Activated T-helper 1 cell treated with anti-CD3 and anti-CD28 coated beads, Interleukin-12 subunit alpha, Interleukin-12 subunit beta, Interleukin-2, Interleukin-4 antibody, amounts not matched to agents 30 ng/mL and 10 ng/mL and 1 ng/mL, durations not matched to agents 14 hours and 24 hours and 36 hours (primary cell): ENCODE measurements around the gene CD44. TPM values are rescaled to one million over a fixed set of nuclear protein-coding genes. Genes with fewer than 3 reads are reported as not detected.

Experiments
- DNase-seq: peaks from one replicate; pipeline ENCODE4 v3.0.0; 2021; ENCODE audit warnings: low spot score
- H3K27ac Mint-ChIP-seq: one replicate; pipeline ENCODE4 v1.8.0; 2021; ENCODE audit warnings: mild to moderate bottlenecking, mixed read lengths
- H3K27me3 Mint-ChIP-seq: one replicate; pipeline ENCODE4 v1.8.0; 2022; ENCODE audit warnings: mild to moderate bottlenecking, moderate library complexity, mixed read lengths; ENCODE audit not compliant: insufficient read depth
- H3K36me3 Mint-ChIP-seq: one replicate; pipeline ENCODE4 v1.8.0; 2021; ENCODE audit warnings: low read depth, mixed read lengths
- H3K4me1 Mint-ChIP-seq: one replicate; pipeline ENCODE4 v1.8.0; 2021; ENCODE audit warnings: low read depth, mixed read lengths
- H3K4me3 Mint-ChIP-seq: one replicate; pipeline ENCODE4 v1.8.0; 2021; ENCODE audit warnings: mild to moderate bottlenecking, moderate library complexity, mixed read lengths
- H3K9me3 Mint-ChIP-seq: one replicate; pipeline ENCODE4 v1.8.0; 2021; ENCODE audit warnings: mixed read lengths
- intact Hi-C: fragments of 100-400 bp; cut with micrococcal nuclease; formaldehyde crosslinking; loops from one replicate; pipeline ENCODE4 v1.15.1; 2024
- total RNA-seq: library from RNA; stranded (reverse); gene quantifications from 2 replicates; pipeline ENCODE4 v1.2.3, GENCODE V29; 2022

Gene CD44
- total RNA-seq, 1 donor from 2014 or later, result 547 TPM

DNA sequence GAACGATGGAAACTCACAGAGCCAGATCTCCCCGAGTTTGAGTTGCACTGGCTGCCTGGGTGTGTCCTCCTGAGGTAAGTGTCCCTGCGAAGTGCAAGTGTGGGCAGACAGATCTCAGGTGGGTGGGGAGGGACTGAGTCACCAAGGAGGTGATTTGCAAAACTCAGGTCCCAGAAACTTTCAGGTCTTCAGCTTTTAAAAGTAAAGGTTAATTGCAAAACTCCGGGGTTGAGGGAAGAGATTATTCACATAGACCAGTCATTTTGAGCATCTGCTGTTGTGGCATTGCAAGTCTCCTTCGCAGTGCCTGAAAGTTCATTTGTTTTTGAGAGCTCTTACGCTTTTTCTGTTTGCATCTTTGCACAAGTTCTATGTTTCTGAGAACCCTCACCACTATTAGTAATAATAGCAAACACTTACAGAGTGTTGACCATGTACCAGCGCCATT lies 7.1 kb downstream of the CD44 start:
- H3K27ac Mint-ChIP-seq, result peak overlapping the region; percentile 93
- peaks cover 88% of the 10 kb centered on the region for H3K36me3 Mint-ChIP-seq
- no peaks in the 10 kb centered on the region for H3K27me3 Mint-ChIP-seq
- H3K4me3 Mint-ChIP-seq, result peak overlapping the region; percentile 97
- peak; percentile 63 for DNase-seq
- intact Hi-C loops, result loop anchor here (1.0 to 10.0 kb wide), 11 partner anchors 20 to 1279 kb away; no protein-coding TSS in a partner anchor
- H3K9me3 Mint-ChIP-seq, result no peaks in the 10 kb centered on the region
- H3K4me1 Mint-ChIP-seq, result peaks cover 97% of the 10 kb centered on the region

DNA sequence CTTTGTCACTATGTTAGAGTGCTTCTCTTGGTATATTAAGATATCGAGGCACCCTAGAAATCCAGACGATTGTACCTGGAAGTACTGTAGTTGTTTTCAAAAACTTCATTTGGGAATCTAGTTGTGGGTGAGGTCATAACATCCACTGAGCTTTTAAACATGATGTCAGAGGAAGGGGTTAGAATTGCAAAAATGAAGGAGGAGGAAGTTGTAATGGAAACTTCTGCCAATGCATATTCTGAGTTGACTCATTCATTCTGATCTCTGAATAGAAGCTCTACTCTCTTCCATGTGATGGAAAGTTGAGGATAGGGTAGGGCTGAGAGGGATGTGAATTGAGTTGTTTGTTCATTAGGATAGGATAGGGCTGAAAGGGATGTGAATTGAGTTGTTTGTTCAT lies 7.7 kb downstream of the CD44 start:
- H3K4me3 Mint-ChIP-seq, result peak overlapping the region; percentile 97
- H3K4me1 Mint-ChIP-seq, result peaks cover 97% of the 10 kb centered on the region
- H3K9me3 Mint-ChIP-seq, result no peaks in the 10 kb centered on the region
- intact Hi-C loops, result loop anchor here (1.0 to 10.0 kb wide), 12 partner anchors 20 to 1278 kb away; no protein-coding TSS in a partner anchor
- H3K27ac Mint-ChIP-seq, result peak overlapping the region; percentile 93
- no peaks in the 10 kb centered on the region for H3K27me3 Mint-ChIP-seq
- DNase-seq, result no peak
- H3K36me3 Mint-ChIP-seq, result peaks cover 89% of the 10 kb centered on the region

GRCh38 chr11:35147235-35147634 lies 8.3 kb downstream of the CD44 start:
- Mint-ChIP-seq H3K36me3 (peaks cover 88% of the 10 kb centered on the region), H3K4me3 (peak overlapping the region; percentile 97), H3K27me3 (no peaks in the 10 kb centered on the region), H3K27ac (peak overlapping the region; percentile 93), H3K4me1 (peaks cover 97% of the 10 kb centered on the region), H3K9me3 (no peaks in the 10 kb centered on the region)
- DNase-seq, result no peak
- intact Hi-C loops, result loop anchor here (1.0 to 10.0 kb wide), 3 partner anchors 67 to 1278 kb away; no protein-coding TSS in a partner anchor

DNA sequence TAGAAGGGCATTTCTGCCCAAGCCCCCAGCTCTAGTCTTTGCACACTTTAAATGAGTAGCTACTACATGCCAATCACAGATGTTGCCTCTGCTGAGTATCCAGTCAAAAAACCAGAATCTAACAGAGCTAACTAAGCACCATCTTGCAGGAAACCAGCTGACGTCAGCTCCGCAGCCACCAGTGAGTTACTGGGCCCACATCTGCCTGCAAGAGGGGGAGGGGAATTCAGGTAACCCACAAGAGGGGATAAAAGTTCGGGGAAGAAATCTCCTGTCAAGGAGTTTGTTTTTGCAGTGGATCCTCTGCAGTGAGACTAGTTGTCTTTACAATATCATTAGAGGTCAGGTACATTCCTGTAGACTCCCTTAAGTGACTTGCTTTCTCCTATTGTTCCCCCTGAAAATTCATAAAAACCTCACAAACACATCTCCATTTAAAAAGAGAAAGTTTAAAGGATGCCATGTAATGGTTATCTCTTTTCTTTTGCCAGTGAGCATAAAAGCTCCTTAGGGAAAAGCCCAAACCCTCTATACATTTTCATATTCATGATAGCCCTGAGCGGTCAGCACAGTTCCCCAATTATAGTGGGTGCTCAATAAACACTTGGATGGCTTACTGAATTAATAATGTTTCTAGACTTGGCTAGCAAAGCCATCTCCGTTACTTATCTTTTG lies 9.3 kb downstream of the CD44 start:
- Mint-ChIP-seq H3K36me3 (peaks cover 92% of the 10 kb centered on the region), H3K4me1 (peaks cover 98% of the 10 kb centered on the region), H3K27ac (peak overlapping the region; percentile 81), H3K4me3 (peak overlapping the region; percentile 70), H3K27me3 (no peaks in the 10 kb centered on the region), H3K9me3 (no peaks in the 10 kb centered on the region)
- DNase-seq, result no peak
- intact Hi-C loops, result loop anchor here (10.0 kb wide), 2 partner anchors 903 to 1277 kb away; no protein-coding TSS in a partner anchor

DNA sequence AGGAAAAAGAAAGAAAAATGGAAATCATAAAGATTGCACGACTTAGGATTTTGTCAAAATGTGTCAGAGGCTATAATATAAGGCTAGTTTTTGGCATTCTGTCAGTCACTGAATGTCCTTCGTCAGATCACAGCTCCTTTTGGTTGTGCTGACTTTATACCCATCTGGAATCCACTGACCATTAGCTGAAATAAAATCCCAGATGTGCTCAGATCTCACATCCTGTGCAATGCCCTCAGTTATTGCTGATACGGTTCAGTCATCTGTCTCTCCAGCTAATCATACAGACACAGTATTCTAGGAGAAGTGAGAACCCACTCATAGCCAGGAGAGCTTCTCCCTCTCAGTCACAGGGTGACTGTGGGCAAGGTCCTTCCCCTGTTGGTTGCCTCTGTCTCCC lies 11.5 kb downstream of the CD44 start:
- Mint-ChIP-seq H3K36me3 (peaks cover 94% of the 10 kb centered on the region), H3K4me1 (peaks cover 98% of the 10 kb centered on the region), H3K4me3 (no peak overlapping the region), H3K27ac (peak overlapping the region; percentile 17), H3K9me3 (peaks cover 8% of the 10 kb centered on the region), H3K27me3 (no peaks in the 10 kb centered on the region)
- intact Hi-C loops, result no loop called here
- DNase-seq, result no peak

GRCh38 chr11:35151241-35151640 lies 12.3 kb downstream of the CD44 start:
- no peak for DNase-seq
- Mint-ChIP-seq H3K4me1 (peaks cover 98% of the 10 kb centered on the region), H3K36me3 (peaks cover 93% of the 10 kb centered on the region), H3K27ac (peak overlapping the region; percentile 13), H3K4me3 (no peak overlapping the region), H3K27me3 (no peaks in the 10 kb centered on the region), H3K9me3 (peaks cover 8% of the 10 kb centered on the region)
- intact Hi-C loops, result loop anchor here (1.0 kb wide), 1 partner anchor 8 kb away; no protein-coding TSS in a partner anchor

- no peak for DNase-seq
- intact Hi-C loops, result loop anchor here (1.0 kb wide), 1 partner anchor 8 kb away; no protein-coding TSS in a partner anchor
- Mint-ChIP-seq H3K4me3 (no peak overlapping the region), H3K27me3 (no peaks in the 10 kb centered on the region), H3K9me3 (peaks cover 8% of the 10 kb centered on the region), H3K36me3 (peaks cover 92% of the 10 kb centered on the region), H3K4me1 (peaks cover 97% of the 10 kb centered on the region), H3K27ac (peak overlapping the region; percentile 13)
Measured at GRCh38 chr11:35151683-35152280, 12.8 kb downstream of the CD44 start.

DNA sequence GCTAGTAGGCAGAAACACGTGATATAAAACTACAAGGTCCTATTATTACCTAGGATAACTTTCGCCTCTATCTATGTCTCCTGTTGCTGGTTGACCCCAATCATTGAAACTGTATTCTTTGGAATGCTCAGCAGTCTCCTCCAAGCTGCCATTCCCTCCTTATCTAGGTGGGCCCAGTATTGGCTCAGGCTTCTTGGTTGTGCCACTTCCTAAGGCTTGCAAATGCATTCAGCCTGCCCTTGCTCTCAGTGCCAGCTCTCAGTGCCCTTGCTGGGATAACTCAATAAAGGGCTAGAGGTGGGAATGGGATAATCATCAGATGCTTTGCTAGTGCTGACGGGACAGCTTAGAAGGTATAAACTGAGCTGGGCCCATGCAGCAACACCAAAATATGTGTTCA lies 13.6 kb downstream of the CD44 start:
- Mint-ChIP-seq H3K36me3 (peaks cover 90% of the 10 kb centered on the region), H3K4me1 (peaks cover 97% of the 10 kb centered on the region), H3K9me3 (peaks cover 8% of the 10 kb centered on the region), H3K27ac (peak overlapping the region; percentile 66), H3K4me3 (no peak overlapping the region), H3K27me3 (no peaks in the 10 kb centered on the region)
- intact Hi-C loops, result no loop called here
- DNase-seq, result no peak

- no peak for DNase-seq
- H3K27me3 Mint-ChIP-seq, result no peaks in the 10 kb centered on the region
- peak overlapping the region; percentile 47 for H3K27ac Mint-ChIP-seq
- H3K9me3 Mint-ChIP-seq, result peaks cover 8% of the 10 kb centered on the region
- peaks cover 97% of the 10 kb centered on the region for H3K4me1 Mint-ChIP-seq
- peak overlapping the region; percentile 15 for H3K4me3 Mint-ChIP-seq
- peaks cover 90% of the 10 kb centered on the region for H3K36me3 Mint-ChIP-seq
- intact Hi-C loops, result loop anchor here (1.0 kb wide), 1 partner anchor 10 kb away; no protein-coding TSS in a partner anchor
Measured at GRCh38 chr11:35153280-35153679, 14.3 kb downstream of the CD44 start.

- H3K36me3 Mint-ChIP-seq, result peaks cover 84% of the 10 kb centered on the region
- H3K27ac Mint-ChIP-seq, result no peak overlapping the region
- no peaks in the 10 kb centered on the region for H3K27me3 Mint-ChIP-seq
- peaks cover 8% of the 10 kb centered on the region for H3K9me3 Mint-ChIP-seq
- intact Hi-C loops, result no loop called here
- H3K4me1 Mint-ChIP-seq, result peaks cover 98% of the 10 kb centered on the region
- no peak for DNase-seq
- peak overlapping the region; percentile 38 for H3K4me3 Mint-ChIP-seq
Measured at GRCh38 chr11:35154952-35155351, 16.0 kb downstream of the CD44 start.

DNA sequence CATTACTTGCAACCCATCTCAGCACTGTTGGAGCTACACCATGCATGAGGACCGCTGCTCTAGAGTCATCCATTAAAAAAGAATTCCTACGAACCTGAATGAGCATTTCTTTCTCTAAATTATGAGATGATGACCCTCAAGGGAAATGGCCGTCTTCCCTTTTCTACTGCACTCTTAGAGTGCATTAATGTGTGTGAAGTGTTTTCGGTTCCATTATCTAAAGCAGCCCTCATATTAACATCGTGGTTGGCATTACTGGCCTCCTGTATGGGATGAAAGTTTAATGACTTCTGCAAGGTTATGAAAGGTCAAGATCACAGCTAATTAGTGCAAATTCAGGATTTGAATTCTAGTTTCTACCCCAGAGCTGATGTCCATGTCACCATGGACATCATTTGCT lies 16.7 kb downstream of the CD44 start:
- Mint-ChIP-seq H3K27me3 (no peaks in the 10 kb centered on the region), H3K36me3 (peaks cover 83% of the 10 kb centered on the region), H3K4me1 (peaks cover 99% of the 10 kb centered on the region), H3K4me3 (peak overlapping the region; percentile 4), H3K9me3 (peaks cover 8% of the 10 kb centered on the region), H3K27ac (no peak overlapping the region)
- intact Hi-C loops, result no loop called here
- no peak for DNase-seq

GRCh38 chr11:35157814-35158700 lies 19.1 kb downstream of the CD44 start:
- DNase-seq, result no peak
- Mint-ChIP-seq H3K4me3 (peak overlapping the region; percentile 5), H3K27me3 (no peaks in the 10 kb centered on the region), H3K27ac (peak overlapping the region; percentile 24), H3K36me3 (peaks cover 84% of the 10 kb centered on the region), H3K9me3 (peaks cover 8% of the 10 kb centered on the region), H3K4me1 (peaks cover 99% of the 10 kb centered on the region)
- intact Hi-C loops, result no loop called here
